GM21825 (cell line): ENCODE data around the gene CNN2.

Source experiments
- ATAC-seq: cut with Tn5 transposase; IDR thresholded peaks from one replicate; pipeline ENCODE4 v1.9.1; 2021; ENCODE audit warnings: mild to moderate bottlenecking, moderate library complexity; ENCODE audit not compliant: unreplicated experiment

Gene CNN2

GRCh38 chr19:995051-995827, 31.2 kb upstream of the CNN2 start:
- no peak for ATAC-seq

DNA sequence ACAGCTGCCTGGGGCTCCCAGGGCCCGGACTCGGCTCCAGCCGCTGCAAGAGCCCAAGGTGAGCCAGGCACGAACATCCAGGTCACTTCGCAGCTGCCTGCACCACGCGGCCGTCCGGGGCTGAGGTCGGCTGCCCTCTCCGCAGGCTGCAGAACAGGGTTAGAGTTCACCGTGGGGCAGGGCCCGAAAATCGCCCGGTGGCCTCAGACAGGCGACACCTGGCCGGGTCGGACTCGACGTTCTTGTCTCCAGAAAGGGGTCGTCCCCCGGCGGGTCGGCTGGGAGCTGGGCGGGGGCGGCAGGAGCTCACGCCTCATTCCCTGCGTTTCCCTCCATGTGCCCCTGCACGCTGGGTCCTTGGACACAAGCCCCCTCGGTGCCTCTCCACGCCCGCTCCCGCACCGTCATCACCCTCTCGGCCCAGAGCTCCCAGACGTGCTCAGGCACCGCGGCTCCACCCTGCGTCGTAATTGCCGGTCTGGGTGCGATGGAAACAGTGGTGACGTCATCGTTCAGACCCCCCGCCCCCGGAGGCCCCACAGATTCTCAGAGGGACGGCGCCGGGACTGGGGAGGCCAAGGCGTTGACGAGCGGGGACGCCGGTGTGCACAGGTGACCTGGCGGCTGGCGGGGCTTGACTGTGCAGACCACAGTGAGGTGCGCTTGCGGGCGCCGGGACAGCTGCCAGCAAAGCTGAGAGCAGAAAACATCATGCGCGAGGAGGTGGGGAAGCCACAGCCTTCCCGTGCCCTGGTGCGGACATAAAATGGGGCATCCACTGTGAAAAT, 30.2 kb upstream of the CNN2 start:
- ATAC-seq, result no peak

DNA sequence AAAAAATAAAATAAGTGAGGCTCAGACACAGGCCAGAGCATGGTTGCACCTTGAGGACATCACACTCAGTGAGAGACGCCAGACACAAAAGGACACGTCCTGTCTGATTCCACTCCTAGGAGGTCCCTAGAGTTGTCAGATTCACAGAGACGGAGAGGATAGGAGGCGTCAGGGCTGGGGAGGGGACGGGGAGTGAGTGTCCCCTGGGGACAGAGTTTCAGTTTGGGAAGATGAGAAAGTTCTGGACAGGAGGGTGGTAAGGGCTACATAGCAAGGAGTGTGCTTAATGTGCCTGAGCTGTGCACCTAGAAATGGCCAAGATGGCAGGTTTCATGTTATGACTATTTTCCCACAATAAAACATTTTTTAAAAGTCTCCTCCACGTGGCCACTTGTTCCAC, 28.3 kb upstream of the CNN2 start:
- ATAC-seq, result no peak

GRCh38 chr19:999379-999719, 27.1 kb upstream of the CNN2 start:
- ATAC-seq, result no peak

GRCh38 chr19:1000095-1000494, 26.3 kb upstream of the CNN2 start, which contains the start of gene GRIN3B:
Gene GRIN3B (plus strand): TSS chr19:1000419. CDS start chr19:1000438, 19 bp downstream.
- ATAC-seq, result no peak

DNA sequence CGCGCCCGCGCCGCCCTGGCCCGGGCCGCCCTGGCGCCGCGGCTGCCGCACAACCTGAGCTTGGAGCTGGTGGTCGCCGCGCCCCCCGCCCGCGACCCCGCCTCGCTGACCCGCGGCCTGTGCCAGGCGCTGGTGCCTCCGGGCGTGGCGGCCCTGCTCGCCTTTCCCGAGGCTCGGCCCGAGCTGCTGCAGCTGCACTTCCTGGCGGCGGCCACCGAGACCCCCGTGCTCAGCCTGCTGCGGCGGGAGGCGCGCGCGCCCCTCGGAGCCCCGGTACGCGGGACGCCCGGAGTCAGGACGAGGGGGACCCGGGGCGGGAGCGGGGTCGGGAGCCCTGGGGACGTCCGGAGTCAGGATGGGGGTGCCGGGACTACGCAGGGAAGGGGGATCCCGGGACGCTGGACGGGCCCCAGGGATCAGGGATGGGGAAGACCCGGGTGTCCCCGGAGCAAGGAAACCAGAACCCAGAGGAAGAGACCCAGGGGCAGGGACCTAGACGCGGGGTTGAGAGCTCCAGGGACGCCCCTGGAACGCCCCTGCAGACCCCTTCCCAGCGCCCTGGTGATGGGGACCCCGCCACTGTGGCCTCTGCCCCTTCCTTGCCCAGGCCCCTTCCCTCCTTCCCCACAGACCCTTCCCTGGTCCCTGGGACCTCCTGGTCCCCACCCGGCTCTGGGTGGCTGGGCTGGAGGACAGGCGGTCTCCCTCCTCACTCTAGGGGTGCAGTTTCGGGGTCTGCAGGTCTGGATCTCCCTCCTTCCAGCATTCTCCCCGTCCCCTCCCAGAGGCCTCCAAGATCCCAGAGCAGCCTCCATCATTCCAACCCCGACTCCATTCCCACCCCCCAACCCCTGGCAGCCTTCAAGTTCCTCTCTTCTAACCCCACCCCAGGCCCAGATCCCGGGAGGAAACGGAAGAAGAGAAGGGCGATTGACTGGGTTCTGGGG, 25.5 kb upstream of the CNN2 start:
- no peak for ATAC-seq

DNA sequence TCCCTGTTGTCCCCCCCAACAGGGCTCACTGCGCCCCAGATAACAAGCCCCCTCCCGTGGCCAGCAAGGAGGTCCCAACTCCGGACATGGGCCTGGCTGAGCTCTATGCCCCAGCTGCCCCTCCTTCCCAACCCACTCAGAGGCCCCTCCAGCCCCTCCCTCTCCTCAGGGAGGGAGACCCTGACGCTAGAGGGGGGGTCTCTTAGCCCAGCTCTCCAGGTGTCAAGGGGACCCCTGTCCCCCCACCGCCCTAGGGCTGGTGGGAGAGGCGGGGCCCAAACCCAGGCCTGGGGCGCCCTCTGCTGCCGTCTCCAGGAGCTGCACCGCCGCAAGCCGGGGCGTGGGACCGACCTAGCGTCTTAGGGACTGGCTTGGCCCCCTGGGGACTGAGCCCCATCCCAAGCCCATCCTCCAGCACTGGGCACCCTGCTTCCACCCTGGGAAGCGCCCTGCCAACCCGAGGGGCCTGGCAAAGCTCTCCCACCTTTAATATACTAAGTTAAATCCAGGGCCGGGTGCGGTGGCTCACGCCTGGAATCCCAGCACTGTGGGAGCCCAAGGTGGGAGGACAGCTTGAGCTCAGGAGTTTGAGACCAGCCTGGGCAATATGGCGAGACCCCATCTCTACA, 24.8 kb upstream of the CNN2 start:
- no peak for ATAC-seq

DNA sequence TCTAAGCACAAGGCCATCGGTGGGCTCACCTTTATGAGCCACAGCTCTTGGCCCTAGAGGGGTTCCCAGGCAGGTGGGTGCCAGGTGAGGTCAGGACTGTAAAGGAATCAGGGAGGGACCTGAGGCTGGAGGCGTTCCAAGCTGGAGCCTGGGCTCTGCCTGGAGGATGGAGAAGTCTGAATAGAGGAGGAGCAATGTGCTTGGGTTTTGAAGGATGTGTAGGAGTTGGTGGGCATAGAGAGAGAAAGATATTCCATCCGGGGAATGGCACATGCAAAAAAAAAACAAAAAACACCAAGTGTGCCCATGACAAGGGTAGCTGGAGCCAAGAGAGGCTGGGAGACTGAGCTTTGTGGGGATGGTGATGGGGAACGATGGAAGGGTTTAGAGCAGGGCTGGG, 23.8 kb upstream of the CNN2 start:
- no peak for ATAC-seq

DNA sequence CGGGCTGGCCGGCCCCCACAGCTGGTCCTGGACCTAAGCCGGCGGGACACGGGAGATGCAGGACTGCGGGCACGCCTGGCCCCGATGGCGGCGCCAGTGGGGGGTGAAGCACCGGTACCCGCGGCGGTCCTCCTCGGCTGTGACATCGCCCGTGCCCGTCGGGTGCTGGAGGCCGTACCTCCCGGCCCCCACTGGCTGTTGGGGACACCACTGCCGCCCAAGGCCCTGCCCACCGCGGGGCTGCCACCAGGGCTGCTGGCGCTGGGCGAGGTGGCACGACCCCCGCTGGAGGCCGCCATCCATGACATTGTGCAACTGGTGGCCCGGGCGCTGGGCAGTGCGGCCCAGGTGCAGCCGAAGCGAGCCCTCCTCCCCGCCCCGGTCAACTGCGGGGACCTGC, 23.1 kb upstream of the CNN2 start:
- no peak for ATAC-seq

DNA sequence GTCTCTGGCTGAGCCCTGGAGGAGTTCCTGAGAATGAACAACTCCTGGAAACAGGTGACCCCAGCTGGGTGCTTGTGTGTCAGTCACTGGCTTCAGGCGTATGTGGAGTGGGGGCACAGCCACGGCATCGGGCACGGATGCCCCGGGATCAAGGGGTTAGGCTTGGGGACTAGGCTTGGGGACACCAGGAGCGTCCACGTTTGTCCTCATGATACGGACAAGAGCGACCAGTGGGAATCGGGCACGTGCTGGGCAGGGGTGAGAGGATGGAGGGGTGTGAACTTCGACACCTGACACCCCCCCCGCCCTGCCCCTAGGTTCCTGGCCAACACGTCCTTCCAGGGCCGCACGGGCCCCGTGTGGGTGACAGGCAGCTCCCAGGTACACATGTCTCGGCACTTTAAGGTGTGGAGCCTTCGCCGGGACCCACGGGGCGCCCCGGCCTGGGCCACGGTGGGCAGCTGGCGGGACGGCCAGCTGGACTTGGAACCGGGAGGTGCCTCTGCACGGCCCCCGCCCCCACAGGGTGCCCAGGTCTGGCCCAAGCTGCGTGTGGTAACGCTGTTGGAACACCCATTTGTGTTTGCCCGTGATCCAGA, 22.1 kb upstream of the CNN2 start:
- ATAC-seq, result no peak

DNA sequence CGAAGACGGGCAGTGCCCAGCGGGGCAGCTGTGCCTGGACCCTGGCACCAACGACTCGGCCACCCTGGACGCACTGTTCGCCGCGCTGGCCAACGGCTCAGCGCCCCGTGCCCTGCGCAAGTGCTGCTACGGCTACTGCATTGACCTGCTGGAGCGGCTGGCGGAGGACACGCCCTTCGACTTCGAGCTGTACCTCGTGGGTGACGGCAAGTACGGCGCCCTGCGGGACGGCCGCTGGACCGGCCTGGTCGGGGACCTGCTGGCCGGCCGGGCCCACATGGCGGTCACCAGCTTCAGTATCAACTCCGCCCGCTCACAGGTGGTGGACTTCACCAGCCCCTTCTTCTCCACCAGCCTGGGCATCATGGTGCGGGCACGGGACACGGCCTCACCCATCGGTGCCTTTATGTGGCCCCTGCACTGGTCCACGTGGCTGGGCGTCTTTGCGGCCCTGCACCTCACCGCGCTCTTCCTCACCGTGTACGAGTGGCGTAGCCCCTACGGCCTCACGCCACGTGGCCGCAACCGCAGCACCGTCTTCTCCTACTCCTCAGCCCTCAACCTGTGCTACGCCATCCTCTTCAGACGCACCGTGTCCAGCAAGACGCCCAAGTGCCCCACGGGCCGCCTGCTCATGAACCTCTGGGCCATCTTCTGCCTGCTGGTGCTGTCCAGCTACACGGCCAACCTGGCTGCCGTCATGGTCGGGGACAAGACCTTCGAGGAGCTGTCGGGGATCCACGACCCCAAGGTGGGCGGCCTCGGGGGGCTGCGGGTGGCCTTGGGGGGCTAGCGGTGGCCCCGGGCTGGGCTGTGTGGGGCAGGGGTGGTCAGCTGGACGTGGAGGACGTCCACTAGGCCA, 21.4 kb upstream of the CNN2 start:
- ATAC-seq, result no peak

DNA sequence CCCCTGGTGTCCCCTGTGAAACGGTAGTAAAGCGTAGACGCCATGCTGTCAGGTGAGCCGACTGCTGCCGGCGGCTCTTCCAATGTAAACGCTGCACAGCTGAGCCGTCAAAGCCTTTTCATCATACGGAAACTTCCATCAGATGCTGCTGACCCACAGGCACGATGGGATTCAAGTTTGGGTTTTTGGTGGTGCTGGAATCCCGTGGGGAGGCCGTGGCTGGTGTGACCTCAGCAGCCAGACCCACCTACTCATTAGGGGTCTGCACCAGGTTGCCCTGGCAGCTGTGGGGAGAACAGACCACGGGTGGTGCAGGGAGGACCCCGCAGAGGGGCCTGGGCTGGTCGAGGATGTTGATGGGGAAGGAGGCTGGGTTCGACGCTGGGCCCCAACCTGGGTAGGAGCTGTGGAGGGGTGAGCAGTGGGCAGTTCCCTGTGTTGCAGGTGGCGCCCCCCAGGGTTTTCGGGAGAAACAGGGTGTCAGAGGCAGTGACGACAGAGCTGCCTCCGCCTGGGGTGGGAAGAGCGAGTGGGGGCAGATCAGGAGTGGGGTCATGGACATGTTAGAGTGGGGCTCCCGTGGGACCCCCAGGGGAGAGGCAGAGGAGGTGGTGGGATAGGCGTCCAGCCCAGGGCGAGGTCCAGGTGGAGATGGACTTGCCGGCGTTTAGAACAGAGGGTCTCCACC, 19.6 kb upstream of the CNN2 start:
- no peak for ATAC-seq

DNA sequence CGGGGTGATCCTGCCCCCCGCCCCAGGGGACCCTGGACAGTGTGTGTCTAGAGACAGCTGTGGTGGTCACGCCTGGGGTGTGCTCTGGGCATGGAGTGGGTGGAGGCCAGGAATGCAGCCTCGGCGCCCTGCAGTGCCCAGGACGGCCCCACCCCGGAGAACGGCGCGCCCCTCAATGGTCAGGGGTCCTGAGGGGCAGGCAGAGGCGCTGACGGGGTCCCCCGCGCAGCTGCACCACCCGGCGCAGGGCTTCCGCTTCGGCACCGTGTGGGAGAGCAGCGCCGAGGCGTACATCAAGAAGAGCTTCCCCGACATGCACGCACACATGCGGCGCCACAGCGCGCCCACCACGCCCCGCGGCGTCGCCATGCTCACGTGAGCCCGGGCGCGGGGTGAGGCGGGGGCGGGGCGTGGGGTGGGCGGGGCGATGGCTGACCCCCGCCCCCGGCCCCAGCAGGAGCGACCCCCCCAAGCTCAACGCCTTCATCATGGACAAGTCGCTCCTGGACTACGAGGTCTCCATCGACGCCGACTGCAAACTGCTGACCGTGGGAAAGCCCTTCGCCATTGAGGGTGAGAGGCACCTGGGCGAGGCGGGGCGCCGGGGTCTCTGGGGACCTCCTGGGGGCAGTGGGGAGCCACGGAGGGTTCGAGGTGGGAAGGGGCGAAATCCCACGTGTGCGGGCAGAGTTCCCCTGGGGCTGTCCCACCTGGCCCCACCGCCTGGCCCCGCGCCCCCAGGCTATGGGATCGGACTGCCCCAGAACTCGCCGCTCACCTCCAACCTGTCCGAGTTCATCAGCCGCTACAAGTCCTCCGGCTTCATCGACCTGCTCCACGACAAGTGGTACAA, 18.8 kb upstream of the CNN2 start:
- no peak for ATAC-seq

DNA sequence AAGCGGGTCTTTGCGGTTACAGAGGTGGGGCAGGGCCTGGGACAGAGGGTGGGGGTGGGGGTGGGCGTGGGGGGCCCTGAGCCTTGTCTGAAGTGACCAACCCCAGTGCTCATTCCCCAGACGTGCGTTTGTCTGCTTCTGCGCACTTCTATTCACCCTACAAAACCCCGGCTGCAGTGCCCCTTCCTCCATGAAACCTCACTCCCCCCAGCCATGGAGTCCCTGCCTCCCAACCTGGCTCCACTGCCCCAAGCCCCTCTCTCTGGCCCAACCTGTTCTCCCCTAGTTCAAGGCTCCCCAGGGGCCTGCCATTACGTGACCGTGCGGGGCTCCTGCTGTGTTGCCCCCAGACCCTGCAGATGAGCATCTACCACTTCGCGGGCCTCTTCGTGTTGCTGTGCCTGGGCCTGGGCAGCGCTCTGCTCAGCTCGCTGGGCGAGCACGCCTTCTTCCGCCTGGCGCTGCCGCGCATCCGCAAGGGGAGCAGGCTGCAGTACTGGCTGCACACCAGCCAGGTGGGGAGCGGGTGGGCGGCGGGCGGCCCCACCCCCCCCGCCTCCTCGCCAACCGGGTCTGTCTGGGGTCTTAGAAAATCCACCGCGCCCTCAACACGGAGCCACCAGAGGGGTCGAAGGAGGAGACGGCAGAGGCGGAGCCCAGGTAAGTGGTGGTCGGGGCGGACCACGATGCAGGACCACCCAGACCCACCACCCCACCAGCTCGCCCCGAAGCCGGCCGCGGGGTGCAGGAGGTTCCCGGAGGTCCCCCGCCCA, 18.0 kb upstream of the CNN2 start:
- no peak for ATAC-seq

GRCh38 chr19:1009041-1009980, 17.1 kb upstream of the CNN2 start:
- no peak for ATAC-seq

GRCh38 chr19:1009981-1010538, 16.3 kb upstream of the CNN2 start:
- no peak for ATAC-seq
